Activated CD4-positive, CD25-positive, alpha-beta regulatory T cell treated with anti-CD3 and anti-CD28 coated beads, Interleukin-2, amount 50 U/mL, for 24 hours (primary cell): ENCODE results near the gene METTL22.

ENCODE experiments used
- ATAC-seq, 2 donors: fragments of 150-1000 bp; cut with Tn5 transposase; one replicate each; pipeline ENCODE4 v1.10.0; 2021; ENCODE audit warnings: mild to moderate bottlenecking in 1 of 2, moderate library complexity in 1 of 2

Gene METTL22

DNA sequence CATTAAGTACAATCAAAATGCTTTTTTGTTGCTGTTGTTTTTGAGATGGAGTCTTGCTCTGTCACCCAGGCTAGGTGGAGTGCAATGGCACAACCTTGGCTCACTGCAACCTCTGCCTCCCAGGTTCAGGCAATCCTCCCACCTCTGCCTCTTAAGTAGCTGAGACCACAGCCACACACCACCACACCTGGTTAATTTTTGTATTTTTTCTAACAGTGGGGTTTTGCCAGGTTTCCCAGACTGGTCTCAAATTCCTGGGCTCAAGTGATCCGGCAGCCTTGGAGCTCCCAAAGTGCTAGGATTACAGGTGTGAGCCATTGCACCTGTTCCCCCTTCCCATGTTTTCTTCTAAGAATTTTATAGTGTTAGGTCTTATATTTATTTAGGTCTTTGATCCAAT, 48.0 kb downstream of the METTL22 start:
- ATAC-seq: no peak

DNA sequence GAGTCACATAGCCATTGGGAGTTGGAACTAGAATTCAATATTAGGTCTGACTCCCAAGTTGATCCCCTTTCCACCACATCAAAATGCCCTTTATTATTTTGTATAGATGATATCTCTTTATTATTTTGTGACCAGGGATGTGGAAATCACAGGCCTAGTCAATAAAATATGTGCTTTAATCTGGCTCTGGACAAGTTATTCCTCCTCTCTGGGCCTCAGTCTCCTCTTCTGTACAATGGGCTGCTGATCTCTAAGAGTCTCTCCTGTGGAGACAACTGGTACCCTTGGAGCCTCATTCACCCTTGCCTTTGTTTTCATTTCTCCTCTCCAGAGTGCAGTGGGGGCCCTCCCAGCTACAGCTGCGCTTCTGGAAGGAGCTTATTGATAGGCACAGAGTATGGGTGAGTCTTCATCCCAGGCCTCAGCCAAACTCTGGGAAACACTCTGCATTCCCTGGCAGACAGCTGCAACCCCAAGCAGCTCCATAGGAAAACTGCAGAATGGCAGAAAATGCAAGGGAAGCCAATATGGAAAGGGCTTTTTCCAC, 48.6 kb downstream of the METTL22 start:
- no peak for ATAC-seq

DNA sequence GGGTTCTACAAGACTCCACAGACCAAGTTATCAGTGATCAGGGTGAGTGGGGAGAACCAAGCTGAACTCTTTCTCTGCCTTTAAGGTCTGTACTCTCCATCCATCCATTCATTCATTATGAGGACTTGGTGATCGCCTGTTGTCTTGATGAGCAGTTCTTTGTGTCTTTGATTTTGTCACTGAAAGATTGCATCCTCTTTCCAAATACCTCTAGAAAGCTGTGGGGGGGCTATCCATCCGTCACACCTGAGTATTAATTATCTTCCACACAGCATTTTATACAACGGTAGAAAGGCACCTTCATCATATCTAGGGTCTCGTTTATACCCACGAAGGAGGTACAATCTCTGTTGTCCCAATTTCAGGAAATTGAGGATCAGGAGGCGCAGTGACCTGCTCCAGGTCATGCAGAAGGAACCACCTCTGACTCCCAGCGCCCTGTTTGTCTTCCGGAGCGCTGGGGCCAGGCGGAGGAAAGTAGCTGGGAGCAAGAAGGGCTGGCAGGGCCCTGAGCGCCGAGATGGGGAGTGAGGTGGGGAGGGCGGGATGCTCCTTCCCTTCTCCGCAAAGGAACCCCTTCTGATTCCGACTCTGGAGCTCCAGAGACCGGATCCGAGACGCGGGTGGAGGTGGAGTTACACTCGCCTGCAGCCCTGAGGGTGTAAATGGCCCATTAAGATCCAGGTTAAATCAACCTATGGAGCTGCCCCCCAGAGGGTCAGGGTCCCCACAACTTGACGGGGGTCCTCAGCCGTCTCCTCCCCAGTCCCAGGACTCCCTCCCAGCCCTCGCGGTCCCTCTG, 52.3 kb downstream of the METTL22 start:
- ATAC-seq: no peak

GRCh38 chr16:8674413-8675022, 53.0 kb downstream of the METTL22 start, which contains the start of gene ABAT:
TSS of gene ABAT (plus strand) at chr16:8674617. CDS start at chr16:8735740, 61,123 bp downstream.
- peak; percentile 96 for ATAC-seq

DNA sequence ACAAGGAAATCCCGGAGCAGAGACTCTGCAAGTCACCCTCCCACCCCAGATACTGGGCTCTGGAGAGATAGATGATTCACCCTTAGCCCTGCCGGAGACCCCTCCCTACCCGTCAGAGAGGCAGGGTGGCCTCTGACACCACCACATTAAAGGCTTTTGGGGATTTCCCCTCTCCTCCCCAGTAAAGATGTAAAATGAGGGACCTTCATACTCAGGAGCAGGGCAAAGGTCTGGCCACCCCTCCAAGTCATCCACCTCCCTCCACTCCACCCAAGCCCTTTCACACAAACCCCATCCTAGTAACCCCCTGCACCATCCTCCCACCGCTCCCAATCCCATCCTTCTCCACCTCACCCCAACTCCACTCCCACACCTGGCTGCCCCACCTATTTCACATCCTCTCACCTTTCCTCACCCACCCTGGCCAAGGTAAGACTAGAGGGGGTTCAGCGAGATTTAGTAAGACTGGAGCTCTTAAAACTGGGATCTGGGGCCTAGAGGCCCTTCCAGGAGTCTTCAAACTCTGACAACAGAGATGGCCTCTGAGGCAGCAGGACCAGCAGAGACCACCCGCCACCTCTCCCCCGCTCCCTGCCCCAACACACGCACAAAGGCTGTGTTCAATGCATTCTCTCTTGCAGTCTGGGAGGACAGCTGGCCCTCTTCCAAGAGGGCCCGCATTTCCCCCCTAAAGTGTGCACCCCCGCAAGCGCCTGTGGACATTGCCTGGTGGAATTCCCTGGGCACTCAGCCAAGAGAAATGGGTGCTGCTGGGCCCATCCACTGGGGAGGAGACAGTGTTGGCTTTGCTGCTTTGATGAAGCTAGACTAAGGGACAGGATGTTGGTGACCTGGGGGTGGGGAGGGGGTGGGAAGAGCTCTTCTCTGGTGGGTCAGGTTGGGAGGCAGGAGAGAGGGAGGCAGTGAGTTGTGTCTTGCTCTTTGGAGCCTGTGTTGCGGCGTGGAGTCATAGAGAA, 54.0 kb downstream of the METTL22 start:
- peak; percentile 76 to 85 for ATAC-seq

GRCh38 chr16:8676160-8676547, 54.7 kb downstream of the METTL22 start:
- no peak for ATAC-seq

GRCh38 chr16:8676737-8677375, 55.4 kb downstream of the METTL22 start:
- ATAC-seq: no peak

GRCh38 chr16:8677481-8677880, 56.0 kb downstream of the METTL22 start:
- no peak for ATAC-seq

DNA sequence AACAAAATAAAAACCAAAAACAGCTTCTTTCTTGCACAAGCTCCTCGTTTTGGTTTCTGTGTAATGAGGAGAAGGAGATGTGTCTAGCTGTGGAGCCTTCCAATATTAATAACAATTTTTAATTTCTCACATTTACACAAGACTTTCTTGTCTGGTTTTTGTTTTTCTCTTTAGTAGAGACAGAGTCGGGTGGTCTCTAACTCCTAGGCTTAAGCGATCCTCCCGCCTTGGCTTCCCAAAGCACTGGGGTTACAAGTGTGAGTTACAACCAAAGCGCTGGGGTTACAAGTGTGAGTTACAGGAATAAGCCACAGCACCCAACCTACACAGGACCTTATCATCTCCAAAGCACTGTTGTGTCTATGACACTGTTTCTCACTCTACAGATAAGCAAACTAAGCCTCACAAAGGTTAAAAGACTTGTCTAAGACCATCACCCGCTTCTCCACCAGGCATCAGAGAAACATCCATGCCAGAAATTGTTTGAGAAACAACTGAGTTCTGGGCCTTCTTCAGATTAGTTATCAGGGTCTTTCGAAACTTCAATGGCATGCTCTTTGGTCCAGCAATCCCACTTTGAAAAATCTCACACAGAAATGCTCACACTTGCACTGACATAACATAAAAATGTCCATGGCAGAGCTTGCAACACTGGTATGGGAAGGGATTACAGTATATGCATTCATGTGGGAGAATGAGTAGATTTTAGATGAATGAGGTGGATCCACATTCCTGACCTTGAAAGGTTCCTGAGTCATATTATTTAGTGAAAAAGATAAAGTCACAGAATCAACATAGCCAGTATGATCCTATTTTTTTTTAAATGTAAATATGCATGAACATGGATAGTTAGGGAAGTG, 56.8 kb downstream of the METTL22 start:
- no peak for ATAC-seq

DNA sequence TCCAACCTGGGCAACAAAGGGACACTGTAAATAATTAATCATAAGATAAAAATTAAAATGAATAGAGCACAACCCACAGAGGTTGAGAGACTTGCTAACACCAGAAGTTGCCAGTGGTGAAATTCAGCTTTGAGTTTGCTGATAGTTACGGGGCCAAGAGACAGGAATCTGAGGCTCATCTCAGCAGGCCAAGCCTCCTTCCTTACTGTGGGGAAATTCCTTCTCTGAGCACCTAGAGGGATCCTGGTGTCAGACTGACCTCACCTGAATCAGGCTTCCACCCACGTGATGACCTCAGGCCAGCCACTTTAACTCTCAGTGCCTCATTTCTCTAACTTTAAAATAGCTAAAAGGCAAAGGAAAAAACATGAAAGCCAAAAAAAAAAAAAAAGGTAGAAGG, 57.7 kb downstream of the METTL22 start:
- ATAC-seq: no peak

DNA sequence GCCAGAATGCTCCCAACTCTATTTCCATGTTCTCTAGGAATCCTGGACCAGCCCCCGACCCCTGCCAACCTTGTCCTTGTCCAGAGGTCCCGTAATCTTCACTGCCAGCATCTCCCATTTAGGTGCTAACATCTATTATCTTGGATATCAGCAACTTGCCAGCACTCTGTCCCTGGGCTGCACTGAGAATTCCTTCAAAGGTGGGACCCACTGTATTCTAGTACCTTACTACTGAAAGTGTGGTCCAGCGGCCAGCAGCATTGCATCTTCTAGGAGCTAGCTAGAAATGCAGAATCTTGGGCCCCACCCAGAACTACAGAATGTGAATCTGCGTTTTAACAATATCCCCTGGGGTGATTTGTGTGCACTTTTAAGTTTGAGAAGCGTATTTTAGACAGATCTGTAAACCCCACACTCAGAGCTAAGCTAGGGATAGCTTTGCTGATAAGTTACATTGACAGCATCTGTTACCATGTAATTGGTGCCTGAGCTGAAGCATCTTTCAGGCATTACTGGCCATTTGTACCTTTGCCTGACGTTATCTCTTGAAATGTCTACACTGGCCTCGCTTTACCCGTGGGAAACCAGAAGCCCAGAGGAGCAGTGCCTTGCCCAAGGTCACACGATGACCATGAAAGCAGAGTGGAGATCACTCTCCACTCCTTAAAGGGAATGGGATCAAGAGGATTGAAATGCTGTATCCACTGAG, 61.2 kb downstream of the METTL22 start:
- no peak for ATAC-seq

GRCh38 chr16:8683640-8684039, 62.1 kb downstream of the METTL22 start:
- ATAC-seq: no peak

DNA sequence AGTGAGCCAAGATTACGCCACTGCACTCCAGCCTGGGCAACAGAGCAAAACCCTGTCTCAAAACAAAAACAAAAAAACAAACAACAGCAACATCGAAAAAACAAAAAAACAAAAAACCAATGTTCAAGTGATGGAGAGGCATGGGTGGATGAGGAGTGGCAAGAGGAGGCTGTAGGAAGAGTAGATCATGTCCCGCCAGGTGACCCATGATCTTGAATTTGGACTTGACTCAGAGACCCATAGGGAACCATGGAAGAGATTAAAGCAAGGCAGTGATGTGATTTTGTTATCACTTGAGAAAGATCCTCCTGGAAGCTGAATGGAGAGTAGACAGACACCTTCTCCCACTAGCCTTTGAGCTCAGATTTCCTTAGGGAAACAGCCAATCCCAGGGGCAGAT, 64.1 kb downstream of the METTL22 start:
- no peak for ATAC-seq

- no peak for ATAC-seq
Measured at GRCh38 chr16:8686031-8686621, 64.6 kb downstream of the METTL22 start.

- no peak for ATAC-seq
Measured at GRCh38 chr16:8686879-8687278, 65.4 kb downstream of the METTL22 start.

- ATAC-seq: no peak
Measured at GRCh38 chr16:8689686-8690085, 68.2 kb downstream of the METTL22 start.

- ATAC-seq: no peak
Measured at GRCh38 chr16:8691728-8692127, 70.2 kb downstream of the METTL22 start.

DNA sequence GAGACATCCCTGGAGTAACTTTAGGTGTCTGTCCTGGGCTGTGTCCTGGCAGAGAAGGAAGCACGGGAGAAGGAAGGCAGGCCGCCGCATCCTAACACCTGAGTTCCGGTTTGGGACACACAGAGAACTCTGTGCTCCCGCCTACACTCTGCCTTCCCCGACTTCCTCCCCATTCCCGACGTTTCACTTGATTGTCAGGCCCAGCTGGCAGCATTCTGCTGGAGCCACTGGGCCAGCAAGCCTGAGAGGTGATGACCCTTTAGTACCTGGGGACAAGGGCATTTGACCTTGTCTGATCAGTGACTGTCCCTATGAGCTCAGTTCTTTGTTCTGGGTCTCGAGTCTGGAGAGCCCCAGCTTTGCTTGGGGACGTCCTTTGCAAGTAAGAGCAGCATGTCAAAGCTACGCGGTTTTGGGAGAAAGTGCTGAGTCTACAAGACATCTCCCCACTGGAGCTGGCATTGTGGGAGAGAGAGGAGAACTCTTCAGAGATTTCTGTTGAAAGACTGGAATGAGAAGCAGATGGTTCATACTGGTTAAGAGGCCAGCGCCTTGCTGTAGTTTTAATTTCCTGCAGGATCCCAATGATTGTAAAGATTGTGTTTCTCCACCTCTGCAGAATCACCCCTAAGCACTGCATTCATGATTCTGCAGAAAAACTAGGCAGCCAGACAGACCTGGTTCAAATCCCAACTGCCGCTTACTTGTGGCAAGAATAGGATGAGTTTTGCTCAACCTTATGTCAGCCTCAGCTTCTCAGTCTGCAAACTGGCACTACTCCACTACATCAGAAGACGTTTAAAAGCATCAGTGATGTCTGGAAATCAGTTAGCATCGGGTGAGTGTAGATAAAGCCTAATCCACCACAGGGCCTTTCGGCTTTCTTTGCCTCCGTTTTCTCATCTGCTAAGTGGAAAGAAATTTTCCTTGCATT, 73.6 kb downstream of the METTL22 start:
- ATAC-seq: no peak

- ATAC-seq: no peak
Measured at GRCh38 chr16:8696880-8697279, 75.4 kb downstream of the METTL22 start.
